ENCODE measurements around the gene OR6M1. TPM values are rescaled to one million over a fixed set of nuclear protein-coding genes. Genes with fewer than 3 reads are reported as not detected.

The OR6M1 gene
- total RNA-seq, 1 experiment from 2014 or later, result not detected

- Histone ChIP-seq H3K4me1 (replicated peaks) (no peaks in the 10 kb centered on the region), H3K4me3 (no peak overlapping the region), H3K27me3 (replicated peaks) (no peaks in the 10 kb centered on the region), H3K9me3 (replicated peaks) (no peaks in the 10 kb centered on the region), H3K27ac (no peak overlapping the region), H3K36me3 (no peaks in the 10 kb centered on the region)
- DNase-seq (ENCODE audit: low read depth in 1 of 2, low spot score in 2 of 2), result no peak
Measured at GRCh38 chr11:123765601-123766000, 40.5 kb downstream of the OR6M1 start.

DNA sequence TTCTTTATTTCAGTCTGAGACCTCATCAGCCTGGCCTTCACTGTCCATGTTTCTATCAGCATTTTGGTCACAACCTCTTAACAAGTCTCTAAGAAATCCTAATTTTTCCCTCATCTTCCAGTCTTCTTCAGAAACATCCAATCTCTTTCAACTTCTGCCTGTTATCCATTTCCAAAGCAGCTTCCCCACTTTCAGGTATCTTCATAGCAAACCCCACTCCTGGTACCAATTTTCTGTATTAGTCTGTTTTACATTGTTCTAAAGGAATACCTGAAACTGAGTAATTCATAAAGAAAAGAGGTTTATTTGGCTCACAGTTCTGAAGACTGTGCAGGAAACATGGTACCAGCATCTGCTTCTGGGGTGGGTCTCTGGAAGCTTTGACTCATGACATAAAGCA, 43.7 kb downstream of the OR6M1 start:
- Histone ChIP-seq H3K4me3 (no peak overlapping the region), H3K4me1 (replicated peaks) (no peaks in the 10 kb centered on the region), H3K27me3 (replicated peaks) (no peaks in the 10 kb centered on the region), H3K27ac (no peak overlapping the region), H3K36me3 (no peaks in the 10 kb centered on the region), H3K9me3 (replicated peaks) (no peaks in the 10 kb centered on the region)
- no peak for DNase-seq (ENCODE audit: low read depth in 1 of 2, low spot score in 2 of 2)

- no peak for DNase-seq (ENCODE audit: low read depth in 1 of 2, low spot score in 2 of 2)
- no peaks in the 10 kb centered on the region for H3K36me3 ChIP-seq
- H3K4me3 ChIP-seq, result no peak overlapping the region
- H3K4me1 ChIP-seq (replicated peaks), result no peaks in the 10 kb centered on the region
- no peaks in the 10 kb centered on the region for H3K9me3 ChIP-seq (replicated peaks)
- no peaks in the 10 kb centered on the region for H3K27me3 ChIP-seq (replicated peaks)
- H3K27ac ChIP-seq, result no peak overlapping the region
Measured at GRCh38 chr11:123760894-123761293, 45.3 kb downstream of the OR6M1 start.

DNA sequence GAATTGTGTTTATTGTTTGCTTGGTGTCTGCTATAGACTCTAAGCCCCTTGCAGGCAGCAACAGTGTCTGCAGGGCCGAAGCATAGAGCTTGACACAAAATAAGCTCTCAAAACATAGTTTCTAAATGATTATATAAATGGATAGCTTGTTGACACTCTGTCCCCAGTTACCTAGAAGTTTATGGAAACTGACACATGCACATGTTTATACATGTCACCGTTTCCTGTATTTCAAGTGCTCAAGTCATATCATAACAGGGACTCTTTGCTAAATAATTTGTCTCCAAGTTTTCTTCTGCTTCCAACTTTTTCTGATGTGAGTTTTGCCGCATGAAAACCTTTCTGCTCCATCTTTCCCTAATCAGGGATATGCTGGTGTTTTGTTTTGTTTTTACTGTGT, 48.2 kb downstream of the OR6M1 start:
- no peak for DNase-seq (ENCODE audit: low read depth in 1 of 2, low spot score in 2 of 2)
- no peak overlapping the region for H3K27ac ChIP-seq
- no peaks in the 10 kb centered on the region for H3K4me1 ChIP-seq (replicated peaks)
- H3K4me3 ChIP-seq, result no peak overlapping the region
- H3K9me3 ChIP-seq (replicated peaks), result no peaks in the 10 kb centered on the region
- H3K36me3 ChIP-seq, result no peaks in the 10 kb centered on the region
- H3K27me3 ChIP-seq (replicated peaks), result no peaks in the 10 kb centered on the region

DNA sequence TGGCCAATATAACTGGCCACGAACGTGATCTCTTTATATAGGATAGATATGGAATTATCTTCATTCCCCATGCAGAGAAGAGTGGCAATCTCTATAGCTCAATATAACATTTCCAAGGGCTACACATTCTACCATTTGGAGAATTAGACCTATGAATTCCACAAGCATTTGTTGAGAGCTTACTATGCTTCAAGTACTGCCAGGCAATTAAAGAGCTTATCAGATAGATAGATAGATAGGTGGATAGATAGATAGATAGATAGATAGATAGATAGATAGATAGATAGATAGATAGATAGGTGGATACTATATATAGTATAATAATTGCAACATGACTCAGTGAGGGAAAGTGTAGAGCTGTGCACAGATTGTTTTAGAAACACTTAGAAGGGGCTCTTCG, 50.3 kb downstream of the OR6M1 start:
- H3K4me1 ChIP-seq (replicated peaks), result no peaks in the 10 kb centered on the region
- no peak overlapping the region for H3K27ac ChIP-seq
- no peaks in the 10 kb centered on the region for H3K9me3 ChIP-seq (replicated peaks)
- no peaks in the 10 kb centered on the region for H3K36me3 ChIP-seq
- H3K4me3 ChIP-seq, result no peak overlapping the region
- H3K27me3 ChIP-seq (replicated peaks), result no peaks in the 10 kb centered on the region
- no peak for DNase-seq (ENCODE audit: low read depth in 1 of 2, low spot score in 2 of 2)

Other genes with a start within 250 kb of the OR6M1 start
- gene SCN3B, start 151.7 kb downstream of the OR6M1 start, total RNA-seq (2014; rRNA removed; shearing (Covaris generic)), result 0.18 TPM in 1 of 2 replicates, not detected in the other
- gene ZNF202, start 64.7 kb downstream of the OR6M1 start, total RNA-seq (2014; rRNA removed; shearing (Covaris generic)), result 1.6 and 6.6 TPM in 2 replicates
- gene OR6X1, start 51.8 kb downstream of the OR6M1 start, total RNA-seq (2014; rRNA removed; shearing (Covaris generic)), result not detected in 2 replicates
- not detected in 2 replicates for gene TMEM225, start 79.3 kb upstream of the OR6M1 start, total RNA-seq (2014; rRNA removed; shearing (Covaris generic))
- not detected in 2 replicates for gene OR8D4, start 95.8 kb upstream of the OR6M1 start, total RNA-seq (2014; rRNA removed; shearing (Covaris generic))
- not detected in 2 replicates for gene OR4D5, start 133.3 kb upstream of the OR6M1 start, total RNA-seq (2014; rRNA removed; shearing (Covaris generic))
- not detected in 2 replicates for gene OR6T1, start 137.5 kb upstream of the OR6M1 start, total RNA-seq (2014; rRNA removed; shearing (Covaris generic))
- gene OR10S1, start 171.4 kb upstream of the OR6M1 start, total RNA-seq (2014; rRNA removed; shearing (Covaris generic)), result not detected in 2 replicates
- gene OR10G6, start 188.8 kb upstream of the OR6M1 start, total RNA-seq (2014; rRNA removed; shearing (Covaris generic)), result not detected in 2 replicates
- gene OR10G4, start 206.6 kb upstream of the OR6M1 start, total RNA-seq (2014; rRNA removed; shearing (Covaris generic)), result not detected in 2 replicates
- not detected in 2 replicates for gene OR10G9, start 216.7 kb upstream of the OR6M1 start, total RNA-seq (2014; rRNA removed; shearing (Covaris generic))
- gene OR10G8, start 220.4 kb upstream of the OR6M1 start, total RNA-seq (2014; rRNA removed; shearing (Covaris generic)), result not detected in 2 replicates
- gene OR10G7, start 235.0 kb upstream of the OR6M1 start, total RNA-seq (2014; rRNA removed; shearing (Covaris generic)), result not detected in 2 replicates

Measured in SJSA1 (cell line).